ENCODE measurements around the gene MPO. TPM values are rescaled to one million over a fixed set of nuclear protein-coding genes. Genes with fewer than 3 reads are reported as not detected.
A peak's percentile ranks its signal among the peaks of the same experiment; 100 is the strongest.

MPO gene
- total RNA-seq, 1 donor from 2014 or later: not detected

DNA sequence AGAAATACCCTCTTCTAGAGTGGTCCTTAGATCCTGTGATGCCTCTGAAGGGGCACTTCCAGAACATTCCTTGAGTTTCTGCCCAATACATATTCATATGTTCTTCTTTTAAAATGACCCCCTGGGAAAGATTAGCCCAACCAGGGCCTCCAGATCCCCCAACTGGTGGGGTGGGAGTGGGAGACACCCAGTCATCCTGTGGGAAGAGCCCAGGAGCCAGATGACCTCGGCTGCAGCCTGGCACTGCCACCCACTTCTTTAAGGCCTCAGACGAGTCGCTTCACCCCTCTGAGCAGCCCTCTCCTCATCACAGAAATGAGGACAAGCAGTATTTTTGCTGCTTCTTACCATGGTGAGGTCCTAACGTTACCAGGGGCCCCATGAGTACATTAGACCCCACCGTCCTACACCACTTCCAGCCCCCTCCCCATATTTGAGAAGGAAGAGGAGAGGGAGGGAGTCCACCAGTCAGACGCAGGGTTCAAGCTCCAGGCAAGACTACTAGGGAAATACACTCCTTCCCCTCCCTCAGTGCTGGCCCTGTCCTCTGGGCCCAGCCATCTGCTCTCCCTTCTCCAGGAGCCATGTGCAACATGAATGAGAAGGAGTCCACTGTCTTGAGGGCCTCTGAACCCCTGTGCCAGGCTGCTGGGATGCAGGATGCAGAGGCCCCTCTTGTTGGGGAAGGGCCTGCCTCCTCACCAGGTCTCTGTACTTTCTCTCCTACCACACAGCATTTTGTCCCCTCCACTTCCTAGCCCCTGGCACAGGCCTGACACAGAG, 11.8 kb downstream of the MPO start:
- TF ChIP-seq, protein P1, sequence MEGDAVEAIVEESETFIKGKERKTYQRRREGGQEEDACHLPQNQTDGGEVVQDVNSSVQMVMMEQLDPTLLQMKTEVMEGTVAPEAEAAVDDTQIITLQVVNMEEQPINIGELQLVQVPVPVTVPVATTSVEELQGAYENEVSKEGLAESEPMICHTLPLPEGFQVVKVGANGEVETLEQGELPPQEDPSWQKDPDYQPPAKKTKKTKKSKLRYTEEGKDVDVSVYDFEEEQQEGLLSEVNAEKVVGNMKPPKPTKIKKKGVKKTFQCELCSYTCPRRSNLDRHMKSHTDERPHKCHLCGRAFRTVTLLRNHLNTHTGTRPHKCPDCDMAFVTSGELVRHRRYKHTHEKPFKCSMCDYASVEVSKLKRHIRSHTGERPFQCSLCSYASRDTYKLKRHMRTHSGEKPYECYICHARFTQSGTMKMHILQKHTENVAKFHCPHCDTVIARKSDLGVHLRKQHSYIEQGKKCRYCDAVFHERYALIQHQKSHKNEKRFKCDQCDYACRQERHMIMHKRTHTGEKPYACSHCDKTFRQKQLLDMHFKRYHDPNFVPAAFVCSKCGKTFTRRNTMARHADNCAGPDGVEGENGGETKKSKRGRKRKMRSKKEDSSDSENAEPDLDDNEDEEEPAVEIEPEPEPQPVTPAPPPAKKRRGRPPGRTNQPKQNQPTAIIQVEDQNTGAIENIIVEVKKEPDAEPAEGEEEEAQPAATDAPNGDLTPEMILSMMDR (IDR thresholded peaks at IDR 0.05): no peak
- TF ChIP-seq POLR2A (IDR thresholded peaks at IDR 0.05) (no peak), POLR2AphosphoS5 (IDR thresholded peaks at IDR 0.05; ENCODE audit: insufficient read depth in 1 of 2, low read depth in 1 of 2) (no peak)
- Histone ChIP-seq H3K36me3 (no peaks in the 10 kb centered on the region), H3K27ac (no peak overlapping the region), H3K9me3 (no peaks in the 10 kb centered on the region), H3K4me1 (no peaks in the 10 kb centered on the region), H3K27me3 (no peaks in the 10 kb centered on the region), H3K4me3 (no peak overlapping the region)
- intact Hi-C loops (cut with DNase I): no loop called here
- no peak for DNase-seq (ENCODE audit: extremely low spot score in 2 of 2)

DNA sequence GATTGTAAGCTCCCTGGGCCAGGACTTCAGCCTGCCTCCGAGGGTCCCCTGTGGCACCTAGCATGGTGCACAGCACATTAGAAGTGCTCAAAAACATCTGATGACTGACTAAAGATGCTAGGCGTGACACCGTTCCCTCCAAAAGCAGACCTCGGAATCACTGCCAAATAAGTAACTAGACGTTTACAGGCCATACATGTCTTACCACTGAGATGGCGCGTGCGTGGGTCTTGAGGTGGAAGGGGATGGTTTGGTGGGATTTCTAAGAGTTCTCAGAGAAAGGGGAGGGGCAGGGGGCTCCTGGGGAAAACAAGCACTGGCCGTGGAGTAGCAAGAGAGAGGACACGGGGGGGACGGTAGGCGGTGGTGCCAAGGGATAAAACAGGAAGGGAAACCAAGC, 12.4 kb downstream of the MPO start:
- Histone ChIP-seq H3K9me3 (no peaks in the 10 kb centered on the region), H3K4me3 (no peak overlapping the region), H3K27me3 (no peaks in the 10 kb centered on the region), H3K4me1 (no peaks in the 10 kb centered on the region), H3K27ac (no peak overlapping the region), H3K36me3 (no peaks in the 10 kb centered on the region)
- TF ChIP-seq POLR2A (IDR thresholded peaks at IDR 0.05) (no peak), POLR2AphosphoS5 (IDR thresholded peaks at IDR 0.05; ENCODE audit: insufficient read depth in 1 of 2, low read depth in 1 of 2) (no peak)
- TF ChIP-seq, protein P1 (IDR thresholded peaks at IDR 0.05): no peak
- intact Hi-C loops (cut with DNase I): no loop called here
- DNase-seq (ENCODE audit: extremely low spot score in 2 of 2): peak in 1 of 2 donors; percentile 91

DNA sequence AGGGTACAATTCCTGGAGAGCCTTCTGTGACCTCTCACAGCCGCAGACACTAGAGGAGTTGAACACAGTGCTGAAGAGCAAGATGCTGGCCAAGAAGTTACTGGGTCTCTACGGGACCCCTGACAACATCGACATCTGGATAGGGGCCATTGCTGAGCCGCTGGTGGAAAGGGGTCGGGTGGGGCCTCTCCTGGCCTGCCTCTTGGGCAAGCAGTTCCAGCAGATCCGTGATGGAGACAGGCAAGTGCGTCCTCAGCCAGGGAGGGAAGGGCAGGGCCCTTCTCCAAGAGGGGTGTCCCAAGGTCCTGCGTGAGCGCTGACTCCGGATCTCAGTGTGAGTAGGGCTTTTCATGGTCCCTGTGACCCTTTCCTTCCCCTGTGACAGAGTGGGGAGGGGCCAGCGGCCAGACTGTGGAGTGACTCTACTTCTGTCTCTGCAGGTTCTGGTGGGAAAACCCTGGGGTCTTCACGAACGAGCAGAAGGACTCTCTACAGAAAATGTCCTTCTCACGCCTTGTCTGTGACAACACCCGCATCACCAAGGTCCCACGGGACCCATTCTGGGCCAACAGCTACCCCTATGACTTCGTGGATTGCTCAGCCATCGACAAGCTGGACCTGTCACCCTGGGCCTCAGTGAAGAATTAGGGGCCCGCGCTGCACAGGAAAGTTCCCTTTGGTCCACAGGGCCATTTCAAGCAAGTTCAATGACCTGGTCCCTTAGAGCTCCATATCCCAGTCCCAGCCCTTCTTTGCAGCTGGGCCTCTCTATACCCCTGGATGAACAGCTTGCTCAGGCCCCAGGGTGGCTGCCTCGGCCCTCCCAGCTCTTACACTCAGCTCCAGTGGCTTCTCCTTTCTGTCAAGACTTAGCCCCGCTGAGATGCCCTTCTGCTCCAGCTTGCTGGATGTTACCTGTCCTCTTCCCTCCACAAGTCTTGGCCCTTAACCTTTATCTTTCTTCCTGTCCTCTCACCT, 13.1 kb downstream of the MPO start:
- H3K27ac ChIP-seq: no peak overlapping the region
- intact Hi-C loops (cut with DNase I): no loop called here
- TF ChIP-seq, protein P1 (IDR thresholded peaks at IDR 0.05): no peak
- TF ChIP-seq POLR2A (IDR thresholded peaks at IDR 0.05): no peak
- TF ChIP-seq POLR2AphosphoS5 (IDR thresholded peaks at IDR 0.05; ENCODE audit: insufficient read depth in 1 of 2, low read depth in 1 of 2): no peak
- no peaks in the 10 kb centered on the region for H3K9me3 ChIP-seq
- no peaks in the 10 kb centered on the region for H3K36me3 ChIP-seq
- H3K27me3 ChIP-seq: no peaks in the 10 kb centered on the region
- H3K4me1 ChIP-seq: no peaks in the 10 kb centered on the region
- no peak overlapping the region for H3K4me3 ChIP-seq
- no peak for DNase-seq (ENCODE audit: extremely low spot score in 2 of 2)

DNA sequence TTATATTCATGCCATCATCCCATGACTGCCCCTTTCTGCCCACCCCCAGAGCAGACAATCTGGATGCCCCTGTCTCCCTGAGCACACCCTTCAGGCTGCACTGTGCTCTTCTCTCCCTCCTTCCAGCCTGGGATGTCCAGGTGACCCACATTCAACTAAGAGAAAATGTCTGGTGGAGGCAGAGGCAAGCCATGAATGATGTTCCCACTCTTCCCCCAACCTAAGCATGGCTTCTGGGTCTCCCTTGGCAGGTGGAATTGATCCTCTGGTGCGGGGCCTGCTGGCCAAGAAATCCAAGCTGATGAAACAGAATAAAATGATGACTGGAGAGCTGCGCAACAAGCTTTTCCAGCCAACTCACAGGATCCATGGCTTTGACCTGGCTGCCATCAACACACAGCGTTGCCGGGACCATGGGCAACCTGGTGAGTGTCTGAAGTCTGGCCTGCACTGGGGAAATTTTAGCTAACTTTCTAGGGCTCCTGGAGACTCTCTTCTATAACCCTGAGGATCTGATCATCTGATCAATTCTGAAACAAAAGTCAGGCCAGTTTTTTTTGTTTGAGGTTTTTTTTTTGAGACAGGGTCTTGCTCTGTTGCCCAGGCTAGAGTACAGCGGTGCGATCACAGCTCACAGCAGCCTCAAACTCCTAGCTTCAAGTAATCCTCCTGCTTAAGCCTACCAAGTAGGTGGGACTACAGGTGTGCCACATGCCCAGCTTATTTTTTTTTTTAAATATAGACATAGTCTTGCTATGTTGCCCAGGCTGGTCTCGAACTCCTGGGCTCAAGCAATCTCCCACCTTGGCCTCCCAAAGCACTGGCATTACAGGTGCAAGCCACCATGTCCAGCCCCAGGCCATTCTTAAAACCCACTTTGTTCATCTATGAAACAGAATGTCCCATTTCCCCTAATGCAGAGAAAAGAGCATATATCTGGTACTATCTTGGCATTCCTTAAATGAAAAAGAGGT, 14.5 kb downstream of the MPO start:
- TF ChIP-seq POLR2AphosphoS5 (IDR thresholded peaks at IDR 0.05; ENCODE audit: insufficient read depth in 1 of 2, low read depth in 1 of 2): no peak
- TF ChIP-seq POLR2A (IDR thresholded peaks at IDR 0.05): no peak
- H3K27ac ChIP-seq: no peak overlapping the region
- no peaks in the 10 kb centered on the region for H3K27me3 ChIP-seq
- DNase-seq (ENCODE audit: extremely low spot score in 2 of 2): no peak
- H3K9me3 ChIP-seq: no peaks in the 10 kb centered on the region
- no peak overlapping the region for H3K4me3 ChIP-seq
- H3K4me1 ChIP-seq: no peaks in the 10 kb centered on the region
- intact Hi-C loops (cut with DNase I): no loop called here
- no peaks in the 10 kb centered on the region for H3K36me3 ChIP-seq

DNA sequence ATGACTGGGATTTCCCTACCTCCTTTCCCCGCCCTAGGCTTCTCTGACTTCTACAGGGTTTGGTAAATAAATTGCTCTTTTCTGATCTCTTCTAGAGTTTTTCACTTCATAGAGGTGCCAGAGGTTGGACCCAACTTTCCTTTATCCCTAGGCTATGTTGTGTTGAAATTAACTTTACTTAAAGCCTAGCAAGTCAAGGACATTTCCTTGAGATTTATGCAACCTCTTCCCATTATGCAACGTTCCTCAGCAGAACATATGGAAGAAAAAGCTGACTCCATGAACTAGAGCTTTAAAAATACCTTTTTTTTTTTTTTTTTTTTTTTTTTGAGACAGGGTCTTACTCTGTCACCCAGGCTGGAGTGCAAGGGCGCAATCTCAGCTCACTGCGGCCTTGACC, 15.5 kb downstream of the MPO start:
- H3K4me1 ChIP-seq: no peaks in the 10 kb centered on the region
- intact Hi-C loops (cut with DNase I): no loop called here
- no peaks in the 10 kb centered on the region for H3K36me3 ChIP-seq
- no peak for DNase-seq (ENCODE audit: extremely low spot score in 2 of 2)
- no peak overlapping the region for H3K4me3 ChIP-seq
- H3K9me3 ChIP-seq: no peaks in the 10 kb centered on the region
- H3K27me3 ChIP-seq: no peaks in the 10 kb centered on the region
- H3K27ac ChIP-seq: no peak overlapping the region
- TF ChIP-seq, protein P1 (IDR thresholded peaks at IDR 0.05): no peak
- TF ChIP-seq POLR2AphosphoS5 (IDR thresholded peaks at IDR 0.05; ENCODE audit: insufficient read depth in 1 of 2, low read depth in 1 of 2): no peak
- TF ChIP-seq POLR2A (IDR thresholded peaks at IDR 0.05): no peak

All from vagina (tissue), 2 donors.